SH-SY5Y (cell line): ENCODE data around the gene SLC8A1.

ENCODE experiments used
- GATA2 ChIP-seq: IDR thresholded peaks from 2 replicates; pipeline ENCODE4 v1.6.1; 2011; ENCODE audit warnings: mild to moderate bottlenecking, low read depth, low read length
- GATA3 ChIP-seq: IDR thresholded peaks from 2 replicates; pipeline ENCODE4 v1.6.1; 2011; ENCODE audit warnings: low read depth, mild to moderate bottlenecking, low read length, moderate library complexity

DNA sequence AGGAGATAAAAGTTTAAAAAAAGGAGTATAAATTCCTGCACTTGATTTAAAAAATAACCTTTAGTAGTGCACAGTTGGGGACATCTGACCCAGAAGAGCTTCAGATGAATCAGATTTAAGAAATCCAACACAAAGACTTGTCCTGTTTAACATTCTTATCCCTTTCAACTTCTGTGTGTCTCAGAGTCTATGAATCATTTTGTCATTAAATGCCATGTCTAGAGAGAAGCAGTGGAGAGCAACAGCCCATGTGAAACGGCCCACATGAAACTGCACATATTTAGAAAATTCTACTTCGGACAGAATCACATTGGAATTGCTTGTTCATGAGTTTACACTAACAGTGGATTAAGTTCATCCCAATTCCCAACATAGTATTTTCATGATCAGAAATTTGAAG, 278.6 kb downstream of the SLC8A1 start:
- TF ChIP-seq GATA2, result no peak
- no peak for TF ChIP-seq GATA3
